Gastroesophageal sphincter (tissue), 2 donors: ENCODE data around the gene EFEMP2.

Experiments
- EP300 ChIP-seq: sonication (generic); formaldehyde crosslinking; IDR thresholded peaks from one replicate; pipeline ENCODE4 v1.6.1; 2017; ENCODE audit warnings: antibody characterized with exemption, mild to moderate bottlenecking
- POLR2A ChIP-seq, 2 donors: fragments of 450-650 bp; IDR thresholded peaks; one replicate each; pipeline ENCODE4 v1.6.1; 2017; ENCODE audit warnings: antibody characterized with exemption in 2 of 2, mild to moderate bottlenecking in 2 of 2, moderate library complexity in 1 of 2

- TF ChIP-seq EP300 = no peak
- no peak for TF ChIP-seq POLR2A (IDR thresholded peaks at IDR 0.05)
Observed at GRCh38 chr11:65887723-65888162, 15.1 kb upstream of the EFEMP2 start.
